T-cell (primary cell): ENCODE data around the gene TMEM213. TPM values are rescaled to one million over a fixed set of nuclear protein-coding genes. Genes with fewer than 3 reads are reported as not detected.

Experiments
- ATAC-seq, 4 experiments: fragments of 200-7000 bp in 3 of 4; fragments of 150-1000 bp in 1 of 4; cut with Tn5 transposase; replicated peaks in 1 of 4; 1 replicate in 3 of 4; 2 replicates in 1 of 4; pipeline ENCODE4 v1.10.0; 2021; ENCODE audit warnings: moderate library complexity in 3 of 4, mild to moderate bottlenecking in 2 of 4, moderate number of reproducible peaks in 1 of 4
- CTCF ChIA-PET, 2 donors: fragments of 300-600 bp; sonication (Branson Sonifier 250); formaldehyde crosslinking; loops; one replicate each; lab custom pipeline; 2022; ENCODE audit warnings: antibody characterized with exemption in 2 of 2; lab: Charles Lee
- POLR2A ChIA-PET, 2 donors: fragments of 300-600 bp; sonication (Branson Sonifier 250); formaldehyde crosslinking; loops; one replicate each; lab custom pipeline; 2022; ENCODE audit warnings: antibody characterized with exemption in 2 of 2; lab: Charles Lee
- DNase-seq, 35 experiments: peaks; one replicate each; pipeline versions ENCODE4 v3.0.0 to v3.0.0-alpha.2; 2013 to 2023
- H3K27ac ChIP-seq: one replicate; pipeline ENCODE4 v1.5.1; 2013; ENCODE audit warnings: low read length
- H3K27me3 ChIP-seq, 2 experiments: replicated peaks in 1 of 2; 1 replicate in 1 of 2; 2 replicates in 1 of 2; pipeline versions ENCODE4 v1.6.1 to v1.7.0; 2013; ENCODE audit warnings: low read length in 1 of 2, mixed read lengths in 1 of 2; ENCODE audit not compliant: control insufficient read depth in 2 of 2, insufficient read depth in 2 of 2; ENCODE audit errors: extremely low read depth in 1 of 2
- H3K36me3 ChIP-seq, 2 donors: 1 replicate in 1 of 2; 2 replicates in 1 of 2; pipeline versions ENCODE4 v1.6.1 to v1.7.0; 2013; ENCODE audit warnings: low read length in 1 of 2; ENCODE audit not compliant: control insufficient read depth in 2 of 2, insufficient read depth in 1 of 2; ENCODE audit errors: extremely low read depth in 1 of 2
- H3K4me1 ChIP-seq, 2 experiments: 1 replicate in 1 of 2; 2 replicates in 1 of 2; pipeline versions ENCODE4 v1.6.1 to v1.7.0; 2013; ENCODE audit warnings: low read length in 2 of 2, mixed read lengths in 1 of 2; ENCODE audit not compliant: insufficient read depth in 2 of 2, control insufficient read depth in 1 of 2; ENCODE audit errors: extremely low read depth in 1 of 2
- H3K4me3 ChIP-seq, 2 donors: 1 replicate in 1 of 2; 2 replicates in 1 of 2; pipeline versions ENCODE4 v1.5.1 to v1.7.0; 2013; ENCODE audit warnings: mild to moderate bottlenecking in 2 of 2, low read length in 1 of 2, moderate library complexity in 1 of 2; ENCODE audit not compliant: control insufficient read depth in 1 of 2; ENCODE audit errors: extremely low read depth in 1 of 2
- H3K9me3 ChIP-seq: 2 replicates; pipeline ENCODE4 v1.7.0; 2013
- H3K27ac Mint-ChIP-seq, 2 donors: one replicate each; pipeline ENCODE4 v1.8.0; 2020 to 2021; ENCODE audit warnings: mild to moderate bottlenecking in 2 of 2, mixed read lengths in 2 of 2
- H3K27me3 Mint-ChIP-seq, 2 donors: one replicate each; pipeline ENCODE4 v1.8.0; 2021 to 2022; ENCODE audit warnings: mixed read lengths in 2 of 2
- H3K36me3 Mint-ChIP-seq: one replicate; pipeline ENCODE4 v1.8.0; 2021; ENCODE audit warnings: mixed read lengths
- H3K4me1 Mint-ChIP-seq, 3 donors: one replicate each; pipeline ENCODE4 v1.8.0; 2020 to 2022; ENCODE audit warnings: mixed read lengths in 3 of 3, mild to moderate bottlenecking in 1 of 3
- H3K4me3 Mint-ChIP-seq, 3 donors: one replicate each; pipeline ENCODE4 v1.8.0; 2020 to 2022; ENCODE audit warnings: mild to moderate bottlenecking in 3 of 3, mixed read lengths in 3 of 3, moderate library complexity in 3 of 3
- H3K9me3 Mint-ChIP-seq, 3 donors: one replicate each; pipeline ENCODE4 v1.8.0; 2020 to 2022; ENCODE audit warnings: mixed read lengths in 3 of 3
- WGBS: methylation state at CpG from one replicate; pipeline ENCODE4 v1.1.5; 2013; ENCODE audit warnings: missing lambda C conversion rate; ENCODE audit not compliant: insufficient coverage; 5-methylcytosine and 5-hydroxymethylcytosine counted together
- total RNA-seq, 35 experiments: library from RNA in 6 of 35; stranded (reverse) in 6 of 35; fragments of 120-200 nt in 1 of 35; gene quantifications; one replicate each; pipeline versions ENCODE4 v1.2.1 to v1.2.4 and lab custom pipeline; 2013 to 2026

TMEM213 gene
- total RNA-seq, 5 donors from 2014 or later (not counting 1 experiment from before 2014, with no cell fraction given) = not detected

DNA sequence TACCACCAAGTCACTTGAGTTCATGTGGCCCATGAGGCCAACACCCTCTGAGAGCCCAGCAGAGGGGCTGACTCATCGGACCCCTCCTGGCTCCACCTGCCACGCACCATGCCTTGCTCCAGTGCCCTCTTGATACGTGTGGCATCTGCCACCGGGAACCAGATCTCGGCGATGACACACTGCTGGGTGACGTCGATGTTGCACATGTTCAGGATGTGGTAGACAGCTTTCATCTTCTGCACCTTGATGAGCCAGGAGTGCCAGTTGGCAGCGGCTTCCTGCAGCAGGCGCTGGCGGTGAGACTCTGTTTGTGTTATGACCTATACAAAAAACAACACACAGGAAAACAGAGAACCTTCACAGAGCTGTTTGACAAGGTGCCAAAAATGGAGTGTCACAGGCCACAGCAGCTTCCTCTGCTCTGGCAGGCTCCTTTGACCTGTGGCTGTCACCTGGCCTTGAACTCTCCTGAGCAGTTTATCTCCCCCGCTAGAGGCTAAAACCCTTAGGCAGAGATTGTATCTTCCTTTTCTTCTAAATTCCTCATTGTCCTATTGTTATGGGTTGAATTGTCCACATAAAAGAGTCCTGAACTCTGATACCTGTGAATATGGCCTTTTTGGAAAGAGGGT is 45.2 kb upstream of the TMEM213 start:
- Mint-ChIP-seq H3K27ac (peak overlapping the region; percentile 85 to 93), H3K27me3 (no peaks in the 10 kb centered on the region), H3K4me1 (peaks cover 52 to 78% (median 76%) of the 10 kb centered on the region in 3 donors), H3K4me3 (peak overlapping the region; percentile 22 to 67 (median 57)), H3K9me3 (no peaks in the 10 kb centered on the region), H3K36me3 (no peaks in the 10 kb centered on the region)
- Histone ChIP-seq H3K27me3 (peaks cover 0 to 3% of the 10 kb centered on the region in 2 experiments), H3K4me3 (peak overlapping the region in 1 of 2 donors; percentile 15), H3K36me3 (no peaks in the 10 kb centered on the region), H3K9me3 (no peaks in the 10 kb centered on the region), H3K4me1 (peaks cover 15 to 36% of the 10 kb centered on the region in 2 experiments), H3K27ac (peak overlapping the region; percentile 90)
- CTCF ChIA-PET = interaction anchor here (0.6 to 2.1 kb wide), 7 partner anchors 10 to 818 kb away, joined by 3 to 17 read pairs (median 4); no protein-coding TSS in a partner anchor
- ATAC-seq = peak; percentile 92 to 96 (median 92)
- POLR2A ChIA-PET = interaction anchor here in 1 of 2 donors (0.7 to 1.0 kb wide), 2 partner anchors 343 to 593 kb away, joined by 3 to 4 read pairs; no protein-coding TSS in a partner anchor
- DNase-seq = peak; percentile 76 to 99 (median 95)
- under 1% methylated on average over 11 of the region's 12 CpGs for WGBS

DNA sequence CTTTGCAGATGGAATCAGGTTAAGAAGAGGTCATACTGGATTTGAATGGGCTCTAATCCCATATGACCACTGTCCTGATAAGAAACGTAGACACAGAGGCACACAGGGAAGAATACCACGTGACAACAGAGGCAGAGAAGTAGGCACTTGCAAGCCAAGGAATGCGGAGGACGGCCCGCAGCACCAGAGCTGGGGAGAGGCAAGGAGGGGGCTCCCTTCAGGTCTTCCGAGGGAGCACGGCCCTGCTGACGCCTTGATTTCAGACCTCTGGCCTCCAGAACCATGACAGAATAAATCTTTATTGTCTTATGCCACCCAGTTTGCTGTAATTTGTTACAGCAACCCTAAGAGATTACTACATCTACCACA is 44.7 kb upstream of the TMEM213 start:
- Mint-ChIP-seq H3K36me3 (no peaks in the 10 kb centered on the region), H3K27me3 (no peaks in the 10 kb centered on the region), H3K27ac (peak overlapping the region; percentile 85 to 93), H3K4me1 (peaks cover 52 to 82% (median 77%) of the 10 kb centered on the region in 3 donors), H3K4me3 (peak overlapping the region in 2 of 3 donors; percentile 22 to 67), H3K9me3 (no peaks in the 10 kb centered on the region)
- Histone ChIP-seq H3K36me3 (no peaks in the 10 kb centered on the region), H3K27ac (peak overlapping the region; percentile 90), H3K9me3 (no peaks in the 10 kb centered on the region), H3K27me3 (peaks cover 0 to 3% of the 10 kb centered on the region in 2 experiments), H3K4me3 (peak overlapping the region in 1 of 2 donors; percentile 15), H3K4me1 (peaks cover 15 to 36% of the 10 kb centered on the region in 2 experiments)
- ATAC-seq = no peak
- POLR2A ChIA-PET = interaction anchor here in 1 of 2 donors (1.0 kb wide), 1 partner anchor 342 kb away, joined by 4 read pairs; no protein-coding TSS in a partner anchor
- no peak for DNase-seq
- CTCF ChIA-PET = interaction anchor here in 1 of 2 donors (1.0 to 2.1 kb wide), 4 partner anchors 14 to 592 kb away, joined by 4 to 17 read pairs (median 5); no protein-coding TSS in a partner anchor
- WGBS = 20% methylated on average over 1 of the region's 8 CpGs

DNA sequence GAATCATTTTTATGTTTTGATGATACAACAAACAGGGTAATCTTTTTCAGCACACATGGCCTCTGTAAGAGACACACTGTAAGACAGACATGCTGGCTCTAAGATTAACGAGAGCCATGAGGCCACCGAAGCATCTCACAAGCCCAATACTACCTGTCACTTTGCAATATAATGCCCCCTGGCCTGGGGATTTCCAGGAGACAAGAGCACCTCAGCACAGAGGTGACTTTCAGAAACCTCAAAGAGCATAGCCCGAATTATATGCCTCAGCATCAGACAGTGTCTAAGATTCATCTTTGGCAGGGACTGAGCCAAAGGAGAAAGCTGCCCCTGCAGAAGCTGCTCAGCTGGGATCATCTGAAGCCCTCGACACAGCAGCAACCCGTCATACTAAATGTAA is 44.2 kb upstream of the TMEM213 start:
- Histone ChIP-seq H3K4me3 (no peak overlapping the region), H3K4me1 (peaks cover 15 to 36% of the 10 kb centered on the region in 2 experiments), H3K27ac (peak overlapping the region; percentile 90), H3K9me3 (no peaks in the 10 kb centered on the region), H3K36me3 (no peaks in the 10 kb centered on the region), H3K27me3 (peaks cover 0 to 3% of the 10 kb centered on the region in 2 experiments)
- H3K27ac Mint-ChIP-seq = peak overlapping the region; percentile 85 to 93
- POLR2A ChIA-PET = no interaction called here
- WGBS = 82% methylated on average over 3 of the region's 5 CpGs
- H3K4me1 Mint-ChIP-seq = peaks cover 52 to 81% (median 75%) of the 10 kb centered on the region in 3 donors
- no peaks in the 10 kb centered on the region for H3K36me3 Mint-ChIP-seq
- peak in 16 of 35 experiments; percentile 4 to 60 (median 18) for DNase-seq
- H3K4me3 Mint-ChIP-seq = peak overlapping the region in 1 of 3 donors; percentile 67
- no peak for ATAC-seq
- no peaks in the 10 kb centered on the region for H3K9me3 Mint-ChIP-seq
- no peaks in the 10 kb centered on the region for H3K27me3 Mint-ChIP-seq
- CTCF ChIA-PET = interaction anchor here (0.7 to 2.1 kb wide), 3 partner anchors 15 to 296 kb away, joined by 6 to 17 read pairs (median 8); no protein-coding TSS in a partner anchor

DNA sequence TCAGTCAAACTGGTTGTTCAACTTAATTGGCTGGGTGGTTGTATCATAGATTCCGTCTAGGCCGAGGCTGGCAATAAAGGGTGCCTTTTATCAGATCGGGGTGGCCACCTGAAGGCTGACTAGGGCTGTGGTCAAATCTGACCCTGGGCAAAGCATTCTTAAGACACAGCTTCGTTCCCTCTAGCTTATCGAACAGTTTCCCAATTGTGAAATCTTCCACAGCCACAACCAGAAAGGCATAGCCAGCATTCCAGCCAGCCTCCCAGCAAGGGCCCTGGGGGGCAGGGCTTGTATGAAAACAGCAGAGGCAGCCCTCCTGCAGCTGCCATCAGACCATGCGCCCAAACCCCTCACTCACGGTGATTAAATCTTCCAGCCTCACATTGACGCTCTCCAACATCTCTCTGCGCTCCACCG is 42.5 kb upstream of the TMEM213 start:
- Mint-ChIP-seq H3K4me3 (no peak overlapping the region), H3K27ac (peak overlapping the region; percentile 57 to 68), H3K27me3 (no peaks in the 10 kb centered on the region), H3K9me3 (no peaks in the 10 kb centered on the region), H3K36me3 (no peaks in the 10 kb centered on the region), H3K4me1 (peaks cover 34 to 63% (median 59%) of the 10 kb centered on the region in 3 donors)
- ChIA-PET CTCF (no interaction called here), POLR2A (no interaction called here)
- DNase-seq (no peak), ATAC-seq (no peak)
- no peak overlapping the region for H3K27ac ChIP-seq
- H3K9me3 ChIP-seq = no peaks in the 10 kb centered on the region
- WGBS = 95% methylated on average over 10 of the region's 10 CpGs
- H3K36me3 ChIP-seq = no peaks in the 10 kb centered on the region
- H3K4me3 ChIP-seq = no peak overlapping the region
- H3K4me1 ChIP-seq = peaks cover 15 to 33% of the 10 kb centered on the region in 2 experiments
- H3K27me3 ChIP-seq = peaks cover 0 to 3% of the 10 kb centered on the region in 2 experiments

DNA sequence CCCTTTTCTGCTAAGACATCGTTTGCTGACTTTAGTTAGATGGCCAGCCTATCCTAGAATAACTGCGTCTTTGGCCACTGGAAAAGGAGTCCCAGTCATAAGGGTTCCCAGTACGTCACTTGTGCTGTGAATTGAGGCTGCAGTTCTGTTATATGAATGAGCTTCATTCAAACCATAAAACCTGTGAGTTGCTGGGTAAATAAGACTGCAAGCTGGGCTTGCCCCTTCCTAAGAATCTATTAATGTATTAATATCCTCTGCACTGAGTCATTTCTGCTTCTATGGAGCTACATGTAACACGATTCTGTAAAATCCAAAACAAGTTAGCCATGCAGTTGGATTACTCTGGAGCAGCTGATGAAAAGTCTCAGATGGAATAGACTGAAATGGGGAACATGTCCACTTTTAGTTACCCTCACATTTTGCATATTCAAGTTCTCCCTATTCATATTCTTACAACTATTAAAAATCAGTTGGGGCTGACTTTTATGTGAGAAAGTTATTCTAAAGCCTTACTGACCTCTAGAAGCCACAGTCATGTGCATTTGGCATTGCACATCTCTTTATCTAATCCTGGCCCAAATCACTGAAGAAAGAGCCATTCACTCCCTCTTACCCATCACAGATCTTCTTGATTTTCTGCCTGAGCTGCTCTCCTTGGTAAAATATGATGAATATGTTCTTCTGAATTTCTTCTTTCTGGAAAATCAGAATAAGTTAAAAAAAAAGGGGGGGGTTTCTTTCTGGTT is 41.8 kb upstream of the TMEM213 start:
- H3K4me1 Mint-ChIP-seq = peaks cover 28 to 57% (median 53%) of the 10 kb centered on the region in 3 donors
- H3K27ac Mint-ChIP-seq = peak overlapping the region in 1 of 2 donors; percentile 68
- ATAC-seq (no peak), DNase-seq (no peak)
- H3K27me3 Mint-ChIP-seq = no peaks in the 10 kb centered on the region
- ChIA-PET CTCF (interaction anchor here in 1 of 2 donors (0.5 kb wide), 1 partner anchor 120 kb away, joined by 3 read pairs; no protein-coding TSS in a partner anchor), POLR2A (no interaction called here)
- peaks cover 0 to 3% of the 10 kb centered on the region in 2 experiments for H3K27me3 ChIP-seq
- no peak overlapping the region for H3K27ac ChIP-seq
- WGBS = no CpG with 5 or more reads among the region's 4 CpGs
- H3K9me3 ChIP-seq = no peaks in the 10 kb centered on the region
- peaks cover 15 to 29% of the 10 kb centered on the region in 2 experiments for H3K4me1 ChIP-seq
- H3K4me3 ChIP-seq = no peak overlapping the region
- H3K36me3 Mint-ChIP-seq = no peaks in the 10 kb centered on the region
- no peaks in the 10 kb centered on the region for H3K36me3 ChIP-seq
- H3K4me3 Mint-ChIP-seq = no peak overlapping the region
- no peaks in the 10 kb centered on the region for H3K9me3 Mint-ChIP-seq
